Limb (tissue), 2 donors: ENCODE data around the gene CDH4.

Experiments
- DNase-seq, 2 donors: peaks; one replicate each; pipeline ENCODE4 v3.0.0-alpha.2; 2016; ENCODE audit errors: extremely low spot score in 2 of 2

Gene CDH4

GRCh38 chr20:61924858-61925554 lies 672.9 kb downstream of the CDH4 start:
- no peak for DNase-seq

- no peak for DNase-seq
Observed at GRCh38 chr20:61925555-61926252, 673.6 kb downstream of the CDH4 start.

GRCh38 chr20:61926253-61926613 lies 674.2 kb downstream of the CDH4 start:
- DNase-seq, result no peak

GRCh38 chr20:61926796-61927192 lies 674.7 kb downstream of the CDH4 start:
- no peak for DNase-seq

- DNase-seq, result no peak
Observed at GRCh38 chr20:61927193-61927825, 675.2 kb downstream of the CDH4 start.

- no peak for DNase-seq
Observed at GRCh38 chr20:61927826-61928541, 675.9 kb downstream of the CDH4 start.

- no peak for DNase-seq
Observed at GRCh38 chr20:61929561-61929960, 677.5 kb downstream of the CDH4 start.

- DNase-seq, result no peak
Observed at GRCh38 chr20:61929971-61930666, 678.1 kb downstream of the CDH4 start.

- no peak for DNase-seq
Observed at GRCh38 chr20:61930776-61931475, 678.9 kb downstream of the CDH4 start.

GRCh38 chr20:61931476-61932198 lies 679.6 kb downstream of the CDH4 start:
- no peak for DNase-seq

- no peak for DNase-seq
Observed at GRCh38 chr20:61932199-61932592, 680.1 kb downstream of the CDH4 start.

GRCh38 chr20:61932711-61933480 lies 680.8 kb downstream of the CDH4 start:
- no peak for DNase-seq

GRCh38 chr20:61933481-61933950 lies 681.5 kb downstream of the CDH4 start:
- no peak for DNase-seq

- DNase-seq, result no peak
Observed at GRCh38 chr20:61933951-61934715, 682.1 kb downstream of the CDH4 start.

GRCh38 chr20:61934716-61935530 lies 682.9 kb downstream of the CDH4 start:
- no peak for DNase-seq

GRCh38 chr20:61935926-61936700 lies 684.1 kb downstream of the CDH4 start:
- no peak for DNase-seq

- DNase-seq, result no peak
Observed at GRCh38 chr20:61936701-61937131, 684.7 kb downstream of the CDH4 start.
